Endothelial cell of umbilical vein (primary cell): Measurements from ENCODE around the gene HNRNPLL. TPM values are rescaled to one million over a fixed set of nuclear protein-coding genes. Genes with fewer than 3 reads are reported as not detected.

ENCODE experiments used
- BruUV-seq: library from RNA; stranded (reverse); fragments of 400-500 nt; replicated peaks from 2 replicates; lab custom pipeline; 2021; lab: Mats Ljungman, UMichigan
- CTCF ChIA-PET: fragments of 300-600, 350-600 bp; sonication (Branson Sonifier 250); formaldehyde crosslinking; loops from one replicate; lab custom pipeline; 2021; ENCODE audit warnings: antibody characterized with exemption, inconsistent platforms; lab: Charles Lee
- POLR2A ChIA-PET: fragments of 300-600, 350-600 bp; sonication (Branson Sonifier 250); formaldehyde crosslinking; loops from one replicate; lab custom pipeline; 2021; ENCODE audit warnings: antibody characterized with exemption, inconsistent platforms; lab: Charles Lee
- DNase-seq: peaks from one replicate; pipeline ENCODE4 v3.0.0-alpha.2; 2011; ENCODE audit warnings: low read depth, low spot score
- FAIRE-seq: peaks from 2 replicates; lab custom pipeline; 2011; peaks lifted over from hg19 to GRCh38; lab: Jason Lieb, UNC
- H2AFZ ChIP-seq: 2 replicates; pipeline ENCODE4 v1.6.0; 2012; ENCODE audit warnings: low read depth, low read length, control low read depth, inconsistent platforms
- H3K27ac ChIP-seq: 2 replicates; pipeline ENCODE4 v1.5.1; 2011; ENCODE audit warnings: low read depth, mild to moderate bottlenecking, control low read depth, low read length, moderate library complexity; ENCODE audit not compliant: insufficient read depth
- H3K27me3 ChIP-seq, 2 experiments: 2 replicates each; pipeline versions ENCODE4 v1.6.0 to v1.6.1; 2011; ENCODE audit warnings: low read length in 2 of 2, mixed read lengths in 1 of 2; ENCODE audit not compliant: control insufficient read depth in 2 of 2, insufficient read depth in 2 of 2
- H3K36me3 ChIP-seq, 2 experiments: 2 replicates in 1 of 2; 3 replicates in 1 of 2; pipeline ENCODE4 v1.5.1; 2011; ENCODE audit warnings: low read length in 2 of 2, mild to moderate bottlenecking in 1 of 2, moderate library complexity in 1 of 2; ENCODE audit not compliant: control insufficient read depth in 2 of 2, insufficient read depth in 2 of 2; ENCODE audit errors: extremely low read depth in 1 of 2
- H3K4me1 ChIP-seq: 3 replicates; pipeline ENCODE4 v1.5.1; 2011; ENCODE audit warnings: mild to moderate bottlenecking, low read length; ENCODE audit not compliant: control insufficient read depth, insufficient read depth; ENCODE audit errors: extremely low read depth
- H3K4me2 ChIP-seq: 2 replicates; pipeline ENCODE4 v1.6.1; 2011; ENCODE audit warnings: low read length, control low read depth, mixed read lengths; ENCODE audit not compliant: insufficient read depth
- H3K4me3 ChIP-seq, 3 experiments: fragments of 200-600 bp in 1 of 3; sonication (generic), shearing (Covaris generic) in 1 of 3; replicated peaks in 1 of 3; 2 replicates each; pipeline ENCODE4 v1.5.1; 2011 to 2016; ENCODE audit warnings: control low read depth in 3 of 3, low read length in 3 of 3, mild to moderate bottlenecking in 2 of 3, inconsistent platforms in 1 of 3, low read depth in 1 of 3, moderate library complexity in 1 of 3; ENCODE audit not compliant: insufficient read depth in 1 of 3
- H3K79me2 ChIP-seq: 2 replicates; pipeline ENCODE4 v1.6.0; 2012; ENCODE audit warnings: low read length, inconsistent platforms; ENCODE audit not compliant: control insufficient read depth, insufficient read depth
- H3K9ac ChIP-seq: replicated peaks from 2 replicates; pipeline ENCODE3; 2011; ENCODE audit warnings: low read length, control low read depth; ENCODE audit not compliant: insufficient read depth; ENCODE audit errors: extremely low read depth
- H3K9me1 ChIP-seq: replicated peaks from 3 replicates; pipeline ENCODE4 v1.6.0; 2011; ENCODE audit warnings: mild to moderate bottlenecking, low read length; ENCODE audit not compliant: control insufficient read depth, insufficient read depth; ENCODE audit errors: extremely low read depth
- H3K9me3 ChIP-seq: replicated peaks from 2 replicates; pipeline ENCODE4 v1.5.1; 2012; ENCODE audit warnings: low read length, inconsistent platforms; ENCODE audit not compliant: control insufficient read depth, insufficient read depth
- H4K20me1 ChIP-seq: replicated peaks from 2 replicates; pipeline ENCODE3; 2011; ENCODE audit warnings: mild to moderate bottlenecking, low read length; ENCODE audit not compliant: control insufficient read depth, insufficient read depth; ENCODE audit errors: extremely low read depth
- EZH2 ChIP-seq: IDR thresholded peaks from 2 replicates; pipeline ENCODE4 v1.6.1; 2012; ENCODE audit warnings: borderline replicate concordance, low read depth, mild to moderate bottlenecking, moderate library complexity, low read length, inconsistent platforms; ENCODE audit not compliant: severe bottlenecking
- FOS ChIP-seq: IDR thresholded peaks from 2 replicates; pipeline ENCODE4 v1.6.1; 2011; ENCODE audit warnings: mild to moderate bottlenecking, low read length, moderate library complexity, borderline replicate concordance; ENCODE audit not compliant: insufficient read depth
- GATA2 ChIP-seq: IDR thresholded peaks from 2 replicates; pipeline ENCODE4 v1.7.0; 2011; ENCODE audit warnings: low read depth, mild to moderate bottlenecking, moderate library complexity, mixed read lengths, low read length; ENCODE audit not compliant: insufficient read length, insufficient read depth
- JUN ChIP-seq: IDR thresholded peaks from 2 replicates; pipeline ENCODE4 v1.6.1; 2011; ENCODE audit warnings: borderline replicate concordance, low read depth; ENCODE audit not compliant: insufficient read length, insufficient read depth
- MYC ChIP-seq: IDR thresholded peaks from one replicate; pipeline ENCODE4 v1.6.1; 2011; ENCODE audit warnings: mild to moderate bottlenecking, low read depth, low read length
- POLR2A ChIP-seq: IDR thresholded peaks from 2 replicates; pipeline ENCODE4 v1.6.1; 2012; ENCODE audit warnings: low read depth, mild to moderate bottlenecking, control low read depth, low read length
- POLR2AphosphoS5 ChIP-seq: IDR thresholded peaks from 2 replicates; pipeline ENCODE4 v1.6.1; 2012; ENCODE audit warnings: low read depth, mild to moderate bottlenecking, control low read depth, low read length, moderate library complexity; ENCODE audit not compliant: insufficient read depth
- dilution Hi-C: fragments of 300-500 bp; cut with MboI; formaldehyde crosslinking; loops from one replicate; pipeline ENCODE4 v1.15.0; 2019; ENCODE audit warnings: low sequenced_read_pairs; ENCODE audit not compliant: extremely low pct_ligation_motif_present
- intact Hi-C: fragments of 100-400 bp; cut with micrococcal nuclease; formaldehyde crosslinking; loops from one replicate; pipeline ENCODE4 v1.10.0; 2022
- polyA plus RNA-seq, 4 experiments: library from polyadenylated mRNA; depleted of rRNA in 3 of 4; stranded (reverse) in 3 of 4; unstranded in 1 of 4; fragments of >200 nt; gene quantifications; 2 replicates each; pipeline versions ENCODE4 v1.2.1 to v1.2.3, GENCODE V29; 2011 to 2012; ENCODE audit warnings: missing spikeins in 1 of 4
- total RNA-seq: library from RNA; stranded (reverse); gene quantifications from 2 replicates; pipeline ENCODE4 v1.2.3, GENCODE V29; 2021
- TF ChIP-seq, protein P1 (sequence below): IDR thresholded peaks from 2 replicates; pipeline ENCODE4 v1.6.1; 2011; ENCODE audit not compliant: insufficient read depth, insufficient read length
- TF ChIP-seq, protein P2 (sequence below), 2 donors: IDR thresholded peaks; 1 replicate in 1 of 2; 2 replicates in 1 of 2; pipeline ENCODE4 v1.5.1; 2011; ENCODE audit warnings: low read length in 2 of 2, mild to moderate bottlenecking in 2 of 2, moderate library complexity in 2 of 2, control low read depth in 1 of 2, inconsistent platforms in 1 of 2, low read depth in 1 of 2; ENCODE audit not compliant: insufficient read depth in 1 of 2; ENCODE audit errors: extremely low read depth in 1 of 2

The HNRNPLL gene
- total and polyA plus RNA-seq, 2 donors (not counting 3 experiments of a cell fraction or from before 2014, with no cell fraction given), result 19.8 to 56.2 TPM

DNA sequence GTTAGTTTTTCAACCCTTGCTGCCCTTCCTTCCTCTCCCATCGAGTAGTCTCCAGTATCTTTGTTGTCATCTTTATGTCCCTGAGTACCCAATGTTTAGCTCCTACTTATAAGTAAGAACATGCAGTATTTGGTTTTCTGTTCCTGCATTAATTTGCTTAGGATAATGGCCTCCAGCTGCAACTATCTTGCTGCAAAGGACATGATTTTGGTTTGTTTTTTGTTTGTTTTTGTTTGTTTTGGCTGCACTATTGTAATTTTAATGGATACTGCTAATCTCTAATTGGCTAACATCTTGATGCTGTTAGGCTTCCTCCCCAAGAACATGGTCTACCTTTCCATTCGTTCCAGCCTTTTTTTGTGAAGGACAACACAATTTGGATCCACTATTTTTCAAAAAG lies 31.2 kb upstream of the HNRNPLL start:
- POLR2A ChIA-PET, result no interaction called here
- Histone ChIP-seq H3K36me3 (no peaks in the 10 kb centered on the region), H3K4me3 (no peak overlapping the region), H3K4me1 (no peaks in the 10 kb centered on the region), H4K20me1 (no peaks in the 10 kb centered on the region), H3K9ac (no peak overlapping the region), H2AFZ (no peak overlapping the region), H3K9me3 (no peaks in the 10 kb centered on the region), H3K27ac (no peak overlapping the region), H3K27me3 (no peaks in the 10 kb centered on the region), H3K9me1 (no peaks in the 10 kb centered on the region), H3K4me2 (no peak overlapping the region), H3K79me2 (no peaks in the 10 kb centered on the region)
- BruUV-seq, result no TSS peak
- no peak for FAIRE-seq
- intact Hi-C loops, result no loop called here
- TF ChIP-seq FOS (no peak), POLR2A (no peak), MYC (no peak), GATA2 (no peak), EZH2 (no peak)
- TF ChIP-seq, protein P1, sequence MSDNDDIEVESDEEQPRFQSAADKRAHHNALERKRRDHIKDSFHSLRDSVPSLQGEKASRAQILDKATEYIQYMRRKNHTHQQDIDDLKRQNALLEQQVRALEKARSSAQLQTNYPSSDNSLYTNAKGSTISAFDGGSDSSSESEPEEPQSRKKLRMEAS, result no peak
- dilution Hi-C loops, result no loop called here
- CTCF ChIA-PET, result interaction anchor here (0.6 kb wide), 1 partner anchor 11 kb away, joined by 3 read pairs; no protein-coding TSS in a partner anchor
- no peak for DNase-seq

DNA sequence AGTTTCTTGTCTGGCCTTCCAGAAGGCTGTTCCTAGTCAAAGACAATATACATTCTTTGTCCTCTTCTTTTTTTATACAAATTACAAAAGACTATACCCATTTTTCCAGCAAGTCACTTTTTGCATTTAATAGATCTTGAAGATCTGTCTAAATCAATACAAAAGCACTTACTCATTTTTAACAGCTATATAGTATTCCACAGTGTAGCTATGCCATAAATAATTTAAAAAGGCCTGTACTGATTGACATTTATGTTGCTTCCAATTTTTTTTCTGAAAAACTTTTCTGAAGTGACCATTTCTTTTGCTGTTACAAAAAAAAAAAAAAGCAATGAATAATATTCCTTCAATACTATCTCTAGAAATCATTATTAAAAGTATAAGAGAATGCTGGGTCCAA lies 30.3 kb upstream of the HNRNPLL start:
- H3K9me1 ChIP-seq, result no peaks in the 10 kb centered on the region
- H3K9ac ChIP-seq, result no peak overlapping the region
- no peaks in the 10 kb centered on the region for H3K4me1 ChIP-seq
- CTCF ChIA-PET, result no interaction called here
- dilution Hi-C loops, result no loop called here
- H3K27me3 ChIP-seq, result no peaks in the 10 kb centered on the region
- no peak overlapping the region for H2AFZ ChIP-seq
- no peak overlapping the region for H3K27ac ChIP-seq
- BruUV-seq, result no TSS peak
- no peak for DNase-seq
- TF ChIP-seq FOS, result no peak
- TF ChIP-seq, protein P1, result no peak
- TF ChIP-seq EZH2, result no peak
- TF ChIP-seq POLR2AphosphoS5, result no peak
- TF ChIP-seq, protein P2, sequence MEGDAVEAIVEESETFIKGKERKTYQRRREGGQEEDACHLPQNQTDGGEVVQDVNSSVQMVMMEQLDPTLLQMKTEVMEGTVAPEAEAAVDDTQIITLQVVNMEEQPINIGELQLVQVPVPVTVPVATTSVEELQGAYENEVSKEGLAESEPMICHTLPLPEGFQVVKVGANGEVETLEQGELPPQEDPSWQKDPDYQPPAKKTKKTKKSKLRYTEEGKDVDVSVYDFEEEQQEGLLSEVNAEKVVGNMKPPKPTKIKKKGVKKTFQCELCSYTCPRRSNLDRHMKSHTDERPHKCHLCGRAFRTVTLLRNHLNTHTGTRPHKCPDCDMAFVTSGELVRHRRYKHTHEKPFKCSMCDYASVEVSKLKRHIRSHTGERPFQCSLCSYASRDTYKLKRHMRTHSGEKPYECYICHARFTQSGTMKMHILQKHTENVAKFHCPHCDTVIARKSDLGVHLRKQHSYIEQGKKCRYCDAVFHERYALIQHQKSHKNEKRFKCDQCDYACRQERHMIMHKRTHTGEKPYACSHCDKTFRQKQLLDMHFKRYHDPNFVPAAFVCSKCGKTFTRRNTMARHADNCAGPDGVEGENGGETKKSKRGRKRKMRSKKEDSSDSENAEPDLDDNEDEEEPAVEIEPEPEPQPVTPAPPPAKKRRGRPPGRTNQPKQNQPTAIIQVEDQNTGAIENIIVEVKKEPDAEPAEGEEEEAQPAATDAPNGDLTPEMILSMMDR (IDR thresholded peaks at IDR 0.05; ENCODE audit: extremely low read depth in 1 of 2, insufficient read depth in 1 of 2, low read depth in 1 of 2, low read length in 2 of 2), result no peak
- TF ChIP-seq GATA2, result no peak
- no peak for TF ChIP-seq POLR2A
- TF ChIP-seq JUN, result no peak
- no peak for TF ChIP-seq MYC
- H3K9me3 ChIP-seq, result no peaks in the 10 kb centered on the region
- H3K4me2 ChIP-seq, result no peak overlapping the region
- no peak for FAIRE-seq
- H3K36me3 ChIP-seq, result no peaks in the 10 kb centered on the region
- no peaks in the 10 kb centered on the region for H4K20me1 ChIP-seq
- intact Hi-C loops, result no loop called here
- no peak overlapping the region for H3K4me3 ChIP-seq
- H3K79me2 ChIP-seq, result no peaks in the 10 kb centered on the region
- POLR2A ChIA-PET, result no interaction called here
